ENCODE measurements around the gene ITGAX. TPM values are rescaled to one million over a fixed set of nuclear protein-coding genes. Genes with fewer than 3 reads are reported as not detected.
A peak's percentile ranks its signal among the peaks of the same experiment; 100 is the strongest.

ITGAX gene
- polyA plus RNA-seq, 6 donors from 2014 or later: 0.57 to 1.1 (median 0.91) TPM; not detected in 2

DNA sequence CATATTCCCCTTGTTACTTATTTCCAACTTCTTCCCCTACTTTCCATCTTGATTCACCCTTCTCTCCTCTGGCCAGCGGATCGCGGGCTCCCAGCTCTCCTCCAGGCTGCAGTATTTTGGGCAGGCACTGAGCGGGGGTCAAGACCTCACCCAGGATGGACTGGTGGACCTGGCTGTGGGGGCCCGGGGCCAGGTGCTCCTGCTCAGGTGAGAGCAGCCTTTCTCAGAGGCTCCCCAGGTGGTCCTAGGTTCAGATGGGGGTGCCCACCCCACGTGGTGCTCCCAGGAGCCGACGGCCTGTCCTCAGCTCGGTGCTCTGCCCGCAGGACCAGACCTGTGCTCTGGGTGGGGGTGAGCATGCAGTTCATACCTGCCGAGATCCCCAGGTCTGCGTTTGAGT lies 16.0 kb downstream of the ITGAX start:
- no peak overlapping the region for H3K4me3 Mint-ChIP-seq
- ATAC-seq (ENCODE audit: low read depth in 2 of 2) (no peak), DNase-seq (no peak)
- peaks cover 0 to 15% (median 6%) of the 10 kb centered on the region in 7 donors for H3K9me3 Mint-ChIP-seq
- no peak overlapping the region for H3K27ac Mint-ChIP-seq
- no peaks in the 10 kb centered on the region for H3K36me3 Mint-ChIP-seq
- peaks cover 8 to 25% (median 19%) of the 10 kb centered on the region in 3 donors for H3K27me3 Mint-ChIP-seq
- H3K4me1 Mint-ChIP-seq: peaks cover 4 to 9% (median 5%) of the 10 kb centered on the region in 3 donors

DNA sequence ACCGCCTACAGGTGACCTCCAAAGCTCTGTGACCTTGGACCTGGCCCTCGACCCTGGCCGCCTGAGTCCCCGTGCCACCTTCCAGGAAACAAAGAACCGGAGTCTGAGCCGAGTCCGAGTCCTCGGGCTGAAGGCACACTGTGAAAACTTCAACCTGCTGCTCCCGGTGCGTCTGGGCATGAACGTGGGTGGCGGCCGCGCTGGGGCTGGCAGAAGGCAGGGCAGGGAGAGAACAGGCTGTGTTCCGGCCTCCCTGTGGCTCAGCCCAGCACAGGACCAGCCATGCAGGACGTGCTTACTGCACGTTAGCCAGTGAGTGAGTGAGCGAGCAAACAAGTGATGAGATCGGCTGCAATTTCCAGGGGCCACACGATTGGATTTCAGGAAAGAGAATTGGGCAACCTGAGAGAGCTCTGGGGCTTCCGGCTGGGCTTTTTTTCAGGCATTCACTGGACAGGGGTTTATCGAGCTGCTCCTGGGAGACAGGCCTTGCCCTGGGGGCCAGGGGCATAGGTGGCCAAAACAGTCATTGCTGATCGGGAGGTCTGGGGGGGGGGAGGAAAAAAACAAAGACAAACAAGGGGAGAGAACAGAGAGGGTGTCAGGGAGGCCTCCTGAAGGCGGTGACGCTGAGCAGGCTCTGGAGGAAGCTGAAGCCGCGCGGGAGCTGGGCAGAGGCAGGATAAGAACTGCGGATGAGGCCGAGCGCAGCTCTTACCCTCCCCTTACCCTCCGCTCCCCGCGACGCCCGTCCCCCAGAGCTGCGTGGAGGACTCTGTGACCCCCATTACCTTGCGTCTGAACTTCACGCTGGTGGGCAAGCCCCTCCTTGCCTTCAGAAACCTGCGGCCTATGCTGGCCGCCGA lies 16.9 kb downstream of the ITGAX start:
- Mint-ChIP-seq H3K27ac (no peak overlapping the region), H3K4me3 (peak overlapping the region in 1 of 8 donors; percentile 66), H3K36me3 (no peaks in the 10 kb centered on the region), H3K9me3 (peaks cover 0 to 16% (median 6%) of the 10 kb centered on the region in 7 donors), H3K4me1 (peaks cover 4 to 9% (median 5%) of the 10 kb centered on the region in 3 donors), H3K27me3 (peaks cover 8 to 25% (median 19%) of the 10 kb centered on the region in 3 donors)
- DNase-seq (no peak), ATAC-seq (ENCODE audit: low read depth in 2 of 2) (no peak)

DNA sequence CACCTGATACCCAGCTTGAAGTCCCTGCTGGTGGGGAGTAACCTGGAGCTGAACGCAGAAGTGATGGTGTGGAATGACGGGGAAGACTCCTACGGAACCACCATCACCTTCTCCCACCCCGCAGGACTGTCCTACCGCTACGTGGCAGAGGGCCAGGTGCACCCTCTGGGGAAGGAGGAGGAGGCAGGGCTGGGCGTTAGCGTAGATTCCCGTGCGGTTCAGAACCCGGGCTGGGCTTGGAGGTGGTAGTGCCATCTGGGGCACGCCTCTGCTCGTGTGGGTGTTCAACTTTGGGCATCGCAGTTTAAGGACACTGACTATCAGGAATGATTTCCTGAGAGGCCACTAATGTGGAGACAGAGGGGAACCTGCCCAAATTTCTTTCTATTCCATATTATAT lies 18.3 kb downstream of the ITGAX start:
- DNase-seq (no peak), ATAC-seq (ENCODE audit: low read depth in 2 of 2) (no peak)
- Mint-ChIP-seq H3K27me3 (peaks cover 8 to 25% (median 19%) of the 10 kb centered on the region in 3 donors), H3K27ac (no peak overlapping the region), H3K36me3 (no peaks in the 10 kb centered on the region), H3K4me3 (no peak overlapping the region), H3K4me1 (peaks cover 0 to 5% (median 0%) of the 10 kb centered on the region in 3 donors), H3K9me3 (peaks cover 0 to 16% (median 6%) of the 10 kb centered on the region in 7 donors)

DNA sequence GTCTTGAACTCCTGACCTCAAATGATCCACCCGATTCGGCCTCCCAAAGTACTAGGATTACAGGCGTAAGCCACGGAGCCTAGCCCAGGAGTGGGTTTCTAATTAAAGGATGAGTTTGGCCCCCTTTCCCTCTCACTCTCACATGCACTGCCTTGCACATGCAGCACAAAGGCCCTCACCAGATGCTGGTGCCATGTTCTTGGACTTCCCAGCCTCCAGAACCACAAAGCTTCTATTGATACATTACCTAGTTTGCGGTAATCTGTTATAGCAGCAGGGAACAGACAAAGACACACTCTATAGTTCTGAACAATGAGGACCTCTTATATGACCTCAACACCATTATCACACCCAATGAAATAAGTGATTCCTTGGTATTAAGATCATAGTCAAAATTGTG lies 20.3 kb downstream of the ITGAX start:
- DNase-seq: no peak
- H3K36me3 Mint-ChIP-seq: no peaks in the 10 kb centered on the region
- ATAC-seq (ENCODE audit: low read depth in 2 of 2): no peak

DNA sequence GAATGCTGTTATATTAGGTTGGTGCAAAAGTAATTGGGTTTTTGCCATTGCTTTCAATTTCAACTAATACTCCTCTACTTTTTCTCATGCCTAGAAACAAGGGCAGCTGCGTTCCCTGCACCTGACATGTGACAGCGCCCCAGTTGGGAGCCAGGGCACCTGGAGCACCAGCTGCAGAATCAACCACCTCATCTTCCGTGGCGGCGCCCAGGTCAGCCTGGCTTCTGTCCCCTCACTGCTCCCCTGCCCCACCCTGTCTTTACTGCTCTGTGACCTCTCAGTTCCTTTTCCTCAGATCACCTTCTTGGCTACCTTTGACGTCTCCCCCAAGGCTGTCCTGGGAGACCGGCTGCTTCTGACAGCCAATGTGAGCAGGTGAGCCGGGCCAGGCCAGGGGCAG lies 21.7 kb downstream of the ITGAX start:
- DNase-seq: no peak
- Mint-ChIP-seq H3K9me3 (peaks cover 0 to 16% (median 6%) of the 10 kb centered on the region in 7 donors), H3K27me3 (peaks cover 8 to 21% (median 11%) of the 10 kb centered on the region in 3 donors), H3K4me3 (no peak overlapping the region), H3K4me1 (peaks cover 0 to 5% (median 0%) of the 10 kb centered on the region in 3 donors), H3K36me3 (no peaks in the 10 kb centered on the region), H3K27ac (peak overlapping the region in 1 of 6 donors; percentile 54)
- no peak for ATAC-seq (ENCODE audit: low read depth in 2 of 2)

More for the DNA sequence above, 20.3 kb downstream of the ITGAX start:
- H3K27me3 Mint-ChIP-seq: peaks cover 8 to 25% (median 17%) of the 10 kb centered on the region in 3 donors
- no peak overlapping the region for H3K27ac Mint-ChIP-seq
- peaks cover 0 to 5% (median 0%) of the 10 kb centered on the region in 3 donors for H3K4me1 Mint-ChIP-seq
- no peak overlapping the region for H3K4me3 Mint-ChIP-seq
- H3K9me3 Mint-ChIP-seq: peaks cover 0 to 16% (median 6%) of the 10 kb centered on the region in 7 donors

DNA sequence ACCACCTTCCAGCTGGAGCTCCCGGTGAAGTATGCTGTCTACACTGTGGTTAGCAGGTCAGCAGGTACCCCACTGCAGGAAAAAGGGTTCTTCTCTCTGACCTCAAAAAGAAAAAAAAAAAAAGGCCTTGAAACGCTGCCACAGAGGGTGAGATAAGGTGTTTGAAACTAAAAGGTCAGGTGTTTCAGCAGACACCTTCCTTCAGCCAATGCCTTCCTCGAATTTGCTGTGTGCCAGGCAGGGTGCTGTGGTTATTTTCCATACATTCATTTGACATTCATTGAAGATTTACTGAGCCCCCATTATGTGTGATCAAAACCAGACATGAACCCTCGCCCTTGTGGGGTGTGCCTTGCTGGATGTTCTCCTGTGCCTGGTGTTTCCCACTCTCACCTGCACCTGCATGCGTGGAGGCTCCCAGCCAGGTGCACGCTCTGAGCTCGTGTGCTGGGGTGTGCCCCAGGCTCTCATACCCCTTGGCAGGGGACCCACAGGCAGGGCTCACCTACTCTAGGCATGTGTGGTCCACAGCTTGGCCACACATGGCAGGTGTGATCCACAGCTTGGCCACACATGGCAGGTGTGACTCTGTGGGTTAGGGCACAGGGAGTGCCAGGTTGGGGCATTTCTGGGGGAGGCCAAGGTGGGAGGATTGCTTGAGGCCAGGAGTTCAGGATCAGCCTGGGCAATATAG lies 22.4 kb downstream of the ITGAX start:
- H3K36me3 Mint-ChIP-seq: no peaks in the 10 kb centered on the region
- peaks cover 0 to 5% (median 1%) of the 10 kb centered on the region in 3 donors for H3K4me1 Mint-ChIP-seq
- peak overlapping the region in 1 of 6 donors; percentile 54 for H3K27ac Mint-ChIP-seq
- ATAC-seq (ENCODE audit: low read depth in 2 of 2): no peak
- peaks cover 8 to 19% (median 11%) of the 10 kb centered on the region in 3 donors for H3K27me3 Mint-ChIP-seq
- DNase-seq: no peak
- peaks cover 0 to 16% (median 6%) of the 10 kb centered on the region in 7 donors for H3K9me3 Mint-ChIP-seq
- H3K4me3 Mint-ChIP-seq: no peak overlapping the region

DNA sequence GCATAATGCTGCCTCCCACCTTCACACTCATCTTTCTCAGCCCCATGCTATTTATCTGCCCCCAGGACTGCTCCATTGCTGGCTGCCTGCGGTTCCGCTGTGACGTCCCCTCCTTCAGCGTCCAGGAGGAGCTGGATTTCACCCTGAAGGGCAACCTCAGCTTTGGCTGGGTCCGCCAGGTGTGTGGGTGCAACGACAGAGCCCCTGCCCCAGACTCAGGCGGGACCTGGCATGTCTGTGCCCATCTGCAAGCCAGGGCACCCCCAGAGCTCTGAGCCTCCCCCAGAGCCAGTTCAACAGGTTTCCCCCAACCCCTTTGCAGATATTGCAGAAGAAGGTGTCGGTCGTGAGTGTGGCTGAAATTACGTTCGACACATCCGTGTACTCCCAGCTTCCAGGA lies 25.2 kb downstream of the ITGAX start:
- ATAC-seq (ENCODE audit: low read depth in 2 of 2): no peak
- Mint-ChIP-seq H3K27ac (no peak overlapping the region), H3K4me3 (no peak overlapping the region), H3K36me3 (no peaks in the 10 kb centered on the region), H3K9me3 (peaks cover 0 to 9% (median 4%) of the 10 kb centered on the region in 7 donors), H3K4me1 (peaks cover 0 to 5% (median 4%) of the 10 kb centered on the region in 3 donors), H3K27me3 (peaks cover 0 to 15% (median 11%) of the 10 kb centered on the region in 3 donors)
- DNase-seq: no peak

DNA sequence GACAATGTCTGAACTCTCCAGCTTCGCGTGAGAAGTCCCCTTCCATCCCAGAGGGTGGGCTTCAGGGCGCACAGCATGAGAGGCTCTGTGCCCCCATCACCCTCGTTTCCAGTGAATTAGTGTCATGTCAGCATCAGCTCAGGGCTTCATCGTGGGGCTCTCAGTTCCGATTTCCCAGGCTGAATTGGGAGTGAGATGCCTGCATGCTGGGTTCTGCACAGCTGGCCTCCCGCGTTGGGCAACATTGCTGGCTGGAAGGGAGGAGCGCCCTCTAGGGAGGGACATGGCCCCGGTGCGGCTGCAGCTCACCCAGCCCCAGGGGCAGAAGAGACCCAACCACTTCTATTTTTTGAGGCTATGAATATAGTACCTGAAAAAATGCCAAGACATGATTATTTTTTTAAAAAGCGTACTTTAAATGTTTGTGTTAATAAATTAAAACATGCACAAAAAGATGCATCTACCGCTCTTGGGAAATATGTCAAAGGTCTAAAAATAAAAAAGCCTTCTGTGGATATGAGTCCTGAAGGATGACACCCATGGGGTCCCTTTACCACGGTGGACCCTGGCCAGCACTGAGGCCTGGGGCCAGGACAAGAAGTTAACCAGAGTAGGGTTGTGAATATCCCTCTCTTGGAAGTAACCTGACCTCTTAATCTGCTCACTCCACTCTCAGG lies 27.6 kb downstream of the ITGAX start:
- Mint-ChIP-seq H3K4me3 (no peak overlapping the region), H3K27ac (no peak overlapping the region), H3K9me3 (no peaks in the 10 kb centered on the region), H3K4me1 (peaks cover 0 to 5% (median 4%) of the 10 kb centered on the region in 3 donors), H3K27me3 (peaks cover 4 to 25% (median 8%) of the 10 kb centered on the region in 3 donors), H3K36me3 (no peaks in the 10 kb centered on the region)
- ATAC-seq (ENCODE audit: low read depth in 2 of 2): peak; percentile 63 to 79
- DNase-seq: peak; percentile 32

DNA sequence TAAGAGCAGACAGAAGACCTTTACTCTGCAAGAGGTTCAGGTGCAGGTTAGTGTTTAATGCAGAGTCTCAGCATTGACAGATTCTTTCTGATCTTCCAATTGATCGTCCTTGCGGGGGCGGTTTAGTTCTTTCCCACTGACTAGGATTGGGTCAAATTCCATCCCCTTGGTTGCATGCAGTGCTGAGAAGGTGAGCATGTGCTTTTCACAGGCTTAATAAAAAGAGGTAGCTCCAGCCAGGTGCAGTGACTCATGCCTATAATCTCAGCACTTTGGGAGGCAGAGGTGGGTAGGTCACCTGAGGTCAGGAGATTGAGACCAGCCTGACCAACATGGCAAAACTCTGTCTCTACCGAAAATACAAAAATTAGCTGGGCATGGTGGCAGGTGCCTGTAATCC lies 30.7 kb downstream of the ITGAX start:
- no peaks in the 10 kb centered on the region for H3K36me3 Mint-ChIP-seq
- ATAC-seq (ENCODE audit: low read depth in 2 of 2) (no peak), DNase-seq (no peak)
- H3K4me1 Mint-ChIP-seq: peaks cover 0 to 5% (median 4%) of the 10 kb centered on the region in 3 donors
- H3K27ac Mint-ChIP-seq: no peak overlapping the region
- no peaks in the 10 kb centered on the region for H3K9me3 Mint-ChIP-seq
- peaks cover 20 to 40% (median 22%) of the 10 kb centered on the region in 3 donors for H3K27me3 Mint-ChIP-seq
- H3K4me3 Mint-ChIP-seq: no peak overlapping the region

DNA sequence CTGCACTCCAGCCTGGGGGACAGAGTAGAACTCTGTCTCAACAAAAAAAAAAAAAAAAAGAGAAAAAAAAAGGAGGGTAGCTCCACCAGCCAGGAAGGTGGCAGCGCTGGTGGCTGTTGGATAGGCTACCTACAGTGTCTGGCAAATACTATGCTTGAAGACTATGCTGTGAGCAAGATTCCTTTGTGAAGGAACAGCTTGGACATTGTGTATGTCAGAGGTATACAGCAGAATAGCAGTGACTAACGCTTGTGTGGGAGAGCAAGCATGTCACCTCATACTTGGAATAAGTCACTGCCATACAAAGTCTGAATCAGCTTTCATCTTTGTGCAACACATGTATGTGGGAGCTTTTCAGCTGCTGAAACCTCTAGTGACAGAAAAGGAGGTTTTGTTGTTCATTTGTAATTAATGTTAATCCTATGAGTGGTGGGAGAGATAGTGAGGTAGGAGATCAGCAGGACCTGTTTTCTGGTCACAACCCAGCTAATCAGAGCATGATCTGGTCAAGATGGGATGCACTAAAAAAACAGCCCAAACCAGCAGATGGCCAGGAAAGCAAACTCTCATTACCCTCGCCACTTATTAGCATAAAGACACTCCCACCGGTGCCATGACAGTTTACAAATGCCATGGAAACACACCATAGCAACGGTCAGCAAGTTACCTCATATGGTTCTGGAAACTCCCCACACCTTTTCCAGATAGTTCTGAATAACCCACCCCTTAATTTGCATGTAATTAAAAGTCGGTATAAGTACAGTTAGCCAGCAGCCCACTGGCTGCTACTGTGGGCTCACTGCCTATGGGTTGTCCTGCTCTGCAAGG lies 31.4 kb downstream of the ITGAX start:
- peaks cover 0 to 5% (median 4%) of the 10 kb centered on the region in 3 donors for H3K4me1 Mint-ChIP-seq
- peak; percentile 50 to 82 for ATAC-seq (ENCODE audit: low read depth in 2 of 2)
- no peak for DNase-seq
- H3K9me3 Mint-ChIP-seq: no peaks in the 10 kb centered on the region
- no peaks in the 10 kb centered on the region for H3K36me3 Mint-ChIP-seq
- peaks cover 20 to 40% (median 25%) of the 10 kb centered on the region in 3 donors for H3K27me3 Mint-ChIP-seq
- no peak overlapping the region for H3K27ac Mint-ChIP-seq
- no peak overlapping the region for H3K4me3 Mint-ChIP-seq

DNA sequence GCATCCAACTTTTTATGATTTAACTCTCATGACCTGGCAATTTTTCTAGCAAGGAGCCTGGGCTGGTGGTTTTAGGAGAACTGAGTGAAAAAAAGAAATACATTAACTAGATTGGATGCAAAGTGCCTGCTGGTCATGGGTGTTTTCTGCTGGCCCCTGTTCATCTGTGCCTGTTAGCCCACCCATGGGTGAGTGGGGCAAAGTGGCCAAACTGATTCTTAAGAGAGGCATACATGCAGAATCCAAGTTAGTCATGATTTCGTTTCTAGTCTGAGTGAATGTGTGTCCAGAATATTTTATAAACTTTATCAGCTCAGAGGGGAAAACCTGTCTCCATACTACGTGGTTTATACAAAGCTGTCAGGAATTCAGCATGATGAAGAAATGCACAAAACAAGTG lies 33.6 kb downstream of the ITGAX start:
- peaks cover 0 to 5% (median 5%) of the 10 kb centered on the region in 3 donors for H3K4me1 Mint-ChIP-seq
- H3K9me3 Mint-ChIP-seq: no peaks in the 10 kb centered on the region
- H3K27ac Mint-ChIP-seq: no peak overlapping the region
- no peak for ATAC-seq (ENCODE audit: low read depth in 2 of 2)
- no peaks in the 10 kb centered on the region for H3K36me3 Mint-ChIP-seq
- peaks cover 20 to 48% (median 38%) of the 10 kb centered on the region in 3 donors for H3K27me3 Mint-ChIP-seq
- DNase-seq: no peak
- no peak overlapping the region for H3K4me3 Mint-ChIP-seq

DNA sequence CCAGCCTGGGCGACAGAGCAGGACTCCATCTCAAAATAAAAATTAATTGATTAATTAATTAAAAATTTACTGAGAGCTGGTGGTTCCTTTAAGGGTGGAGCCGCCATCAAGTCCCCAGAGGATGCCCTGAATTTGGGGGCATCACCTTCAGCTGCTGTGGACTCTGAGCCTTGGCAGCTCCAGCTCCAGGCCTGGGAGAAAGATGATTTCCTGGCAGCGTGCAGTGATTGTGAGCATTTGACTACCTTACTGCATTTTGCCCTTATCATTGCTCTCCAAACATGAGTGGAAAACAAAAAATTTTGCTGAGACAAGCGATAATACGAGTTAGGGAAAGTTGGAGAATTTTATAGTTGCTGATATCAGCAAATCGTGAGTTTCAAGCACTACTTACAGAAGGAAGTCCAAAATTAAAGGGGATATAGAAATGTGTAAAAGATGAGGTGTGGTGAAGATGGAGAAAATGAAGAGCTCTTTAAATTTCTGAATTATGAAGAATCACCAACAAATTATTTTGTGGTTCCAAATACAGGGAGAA lies 35.6 kb downstream of the ITGAX start:
- ATAC-seq (ENCODE audit: low read depth in 2 of 2): no peak
- DNase-seq: no peak
- H3K4me3 Mint-ChIP-seq: no peak overlapping the region
- H3K27ac Mint-ChIP-seq: peak overlapping the region in 1 of 6 donors; percentile 9
- H3K27me3 Mint-ChIP-seq: peaks cover 15 to 47% (median 45%) of the 10 kb centered on the region in 3 donors
- peaks cover 0 to 5% (median 5%) of the 10 kb centered on the region in 3 donors for H3K4me1 Mint-ChIP-seq
- H3K36me3 Mint-ChIP-seq: no peaks in the 10 kb centered on the region
- no peaks in the 10 kb centered on the region for H3K9me3 Mint-ChIP-seq
